Measurements from ENCODE around the gene DAB1.

DAB1 gene

GRCh38 chr1:56963667-56964066, 460.2 kb downstream of the DAB1 start:
- no peak for DNase-seq (ENCODE audit: low read depth in 1 of 2, low spot score in 1 of 2)

DNA sequence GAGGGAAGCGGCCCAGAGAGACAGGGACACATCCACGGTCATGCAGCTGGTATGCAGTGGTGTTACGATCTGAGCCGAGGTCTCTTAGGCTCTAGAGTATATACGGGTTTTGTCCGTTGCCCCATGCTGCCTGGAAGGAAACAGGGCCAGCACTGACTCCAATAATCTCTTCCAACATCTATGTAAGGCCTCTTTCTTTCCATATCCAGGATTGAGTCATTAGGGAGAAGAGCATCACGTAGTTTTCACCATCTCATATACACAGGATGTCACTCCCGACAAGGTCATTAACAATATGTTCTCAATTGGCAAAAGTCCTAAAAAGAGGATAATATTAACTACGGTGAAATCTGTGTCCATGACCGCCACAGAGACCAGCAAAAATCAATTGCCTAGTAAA, 462.4 kb downstream of the DAB1 start:
- DNase-seq (ENCODE audit: low read depth in 1 of 2, low spot score in 1 of 2): no peak

- no peak for DNase-seq (ENCODE audit: low read depth in 1 of 2, low spot score in 1 of 2)
These were observed 465.3 kb downstream of the DAB1 start for GRCh38 chr1:56958526-56958925.

DNA sequence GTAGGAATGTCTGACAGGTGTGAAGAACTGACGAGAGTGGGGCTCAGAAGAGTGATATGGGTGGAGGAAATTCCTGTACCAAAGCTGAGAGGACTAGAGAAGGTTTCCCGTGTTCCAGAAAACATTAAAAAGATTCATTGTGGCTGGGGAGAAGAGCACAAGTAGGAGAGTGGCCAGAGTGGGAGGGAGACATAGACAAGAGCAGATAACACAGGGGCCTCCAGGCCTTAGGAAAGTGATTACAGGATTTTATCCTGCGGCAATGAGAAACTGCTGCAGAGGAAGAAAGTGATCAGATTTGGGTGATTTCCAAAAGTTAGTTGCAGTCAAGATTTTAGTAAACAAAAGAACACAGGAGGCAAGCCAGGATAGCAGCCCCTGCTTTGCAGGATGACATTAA, 465.9 kb downstream of the DAB1 start:
- DNase-seq (ENCODE audit: low read depth in 1 of 2, low spot score in 1 of 2): no peak

DNA sequence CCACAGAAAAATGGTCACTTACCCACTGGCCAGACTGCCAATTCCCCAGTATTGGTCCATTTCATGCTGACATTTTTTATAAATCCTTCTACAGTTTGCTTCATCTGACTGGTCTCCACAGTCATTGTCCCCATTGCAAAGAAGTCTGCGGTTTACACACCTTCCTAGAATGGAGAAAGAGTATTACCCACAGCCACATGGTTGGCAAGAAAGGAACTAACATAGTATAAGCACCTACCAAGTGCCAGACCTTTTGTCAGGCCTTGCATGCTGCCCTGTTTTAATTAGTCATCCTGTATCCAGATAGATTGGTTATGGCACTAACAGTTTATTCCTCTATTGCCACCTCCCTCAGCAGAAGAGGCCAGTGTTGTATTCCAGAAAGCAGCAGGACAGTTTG, 469.2 kb downstream of the DAB1 start:
- no peak for DNase-seq (ENCODE audit: low read depth in 1 of 2, low spot score in 1 of 2)

DNA sequence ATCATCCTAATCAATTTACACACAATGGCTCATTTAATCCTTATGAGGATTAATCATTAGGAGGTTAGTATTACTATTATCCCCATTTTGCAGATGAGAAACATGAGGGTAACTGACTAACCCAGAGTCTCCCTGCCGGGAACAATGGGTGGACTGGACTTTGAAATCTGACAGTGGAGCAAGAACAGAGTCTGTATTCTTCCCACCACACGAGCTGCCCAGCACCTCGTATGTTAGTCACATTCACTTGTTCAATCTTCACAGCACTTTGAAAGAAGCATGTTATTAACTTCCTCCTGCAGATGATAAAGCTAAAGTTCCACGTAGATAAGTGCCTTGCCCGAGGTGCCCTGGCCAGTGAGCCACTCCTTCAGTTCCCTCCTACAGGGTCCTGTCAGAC, 470.5 kb downstream of the DAB1 start:
- DNase-seq (ENCODE audit: low read depth in 1 of 2, low spot score in 1 of 2): no peak

DNA sequence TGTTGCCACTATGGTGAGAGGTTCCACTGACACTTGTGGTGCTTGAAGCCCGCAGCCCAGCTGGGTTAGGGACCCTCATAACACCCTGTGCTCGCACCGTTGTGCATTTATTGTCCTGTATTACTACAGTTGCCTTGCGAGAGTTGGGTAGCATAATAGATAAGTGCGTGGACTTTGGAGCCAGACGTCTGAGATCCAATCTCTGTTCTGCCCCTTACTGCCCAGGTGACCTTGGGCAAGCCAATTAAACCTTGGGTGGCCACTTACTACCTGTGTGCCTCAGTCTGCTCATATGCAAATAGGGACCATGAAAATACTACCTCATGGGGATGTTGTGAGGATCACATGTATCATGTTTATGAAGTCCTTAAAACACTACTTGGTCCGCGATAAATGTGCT, 471.4 kb downstream of the DAB1 start:
- DNase-seq (ENCODE audit: low read depth in 1 of 2, low spot score in 1 of 2): no peak

DNA sequence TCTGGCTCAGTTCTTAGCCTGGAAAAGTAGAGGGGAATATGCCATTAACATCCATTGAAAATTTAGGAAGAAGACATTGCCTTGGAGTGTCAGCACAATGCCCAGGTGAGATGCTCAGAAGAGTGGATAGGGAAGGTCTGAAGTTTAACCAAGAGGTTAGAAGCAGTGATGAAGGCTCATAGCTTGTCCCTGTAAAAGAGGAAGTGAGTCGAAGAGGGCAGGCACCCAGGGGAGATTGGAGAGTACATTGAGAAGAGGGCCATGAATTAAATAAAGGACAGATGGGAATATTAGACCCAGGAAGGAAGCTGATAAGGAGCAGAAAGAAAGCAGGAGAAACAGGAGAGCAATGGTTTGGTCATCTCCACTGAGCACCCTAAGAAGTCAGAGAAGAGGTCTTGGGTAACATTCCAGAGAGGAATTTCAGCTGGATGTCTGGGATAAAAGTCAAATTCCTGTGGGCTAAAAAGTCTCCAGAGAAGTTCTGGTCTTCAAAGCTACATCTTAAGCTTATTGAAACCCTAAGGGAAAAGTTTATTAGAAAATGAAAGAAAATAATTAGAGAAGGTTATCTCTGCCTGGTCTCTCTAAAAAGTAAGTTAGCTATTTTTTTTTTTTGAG, 475.3 kb downstream of the DAB1 start:
- no peak for DNase-seq (ENCODE audit: low read depth in 1 of 2, low spot score in 1 of 2)

All from activated CD4-positive, alpha-beta T cell treated with anti-CD3 and anti-CD28 coated beads, Interleukin-2, amount 50 U/mL, for 24 hours (primary cell).